Glutamatergic neuron (in vitro differentiated cells): Measurements from ENCODE around the gene EPN1. TPM values are rescaled to one million over a fixed set of nuclear protein-coding genes. Genes with fewer than 3 reads are reported as not detected.
"Not testable (repeated sequence)": the region's sequence is repeated elsewhere in the genome, so short reads cannot be mapped to it uniquely, and the experiment has no call there.

Source experiments
- DNase-seq: peaks from one replicate; pipeline ENCODE4 v3.0.0; 2022
- H3K27ac Mint-ChIP-seq: one replicate; pipeline ENCODE4 v1.8.0; 2020; ENCODE audit warnings: mild to moderate bottlenecking, mixed read lengths, inconsistent platforms; ENCODE audit not compliant: unreplicated experiment
- H3K27me3 Mint-ChIP-seq: one replicate; pipeline ENCODE4 v1.8.0; 2020; ENCODE audit warnings: mild to moderate bottlenecking, moderate library complexity, mixed read lengths, inconsistent platforms; ENCODE audit not compliant: unreplicated experiment
- H3K36me3 Mint-ChIP-seq: one replicate; pipeline ENCODE4 v1.8.0; 2020; ENCODE audit warnings: mild to moderate bottlenecking, mixed read lengths, inconsistent platforms; ENCODE audit not compliant: unreplicated experiment
- H3K4me1 Mint-ChIP-seq: one replicate; pipeline ENCODE4 v1.8.0; 2020; ENCODE audit warnings: mild to moderate bottlenecking, low read depth, mixed read lengths, inconsistent platforms; ENCODE audit not compliant: unreplicated experiment
- H3K4me3 Mint-ChIP-seq: one replicate; pipeline ENCODE4 v1.8.0; 2020; ENCODE audit warnings: mild to moderate bottlenecking, mixed read lengths, inconsistent platforms; ENCODE audit not compliant: unreplicated experiment
- H3K9me3 Mint-ChIP-seq: one replicate; pipeline ENCODE4 v1.8.0; 2020; ENCODE audit warnings: mild to moderate bottlenecking, moderate library complexity, mixed read lengths, inconsistent platforms; ENCODE audit not compliant: unreplicated experiment
- CTCF ChIP-seq: fragments of 200-600 bp; sonication (generic); IDR thresholded peaks from one replicate; pipeline ENCODE4 v1.5.0; 2021; ENCODE audit not compliant: partially characterized antibody, unreplicated experiment
- total RNA-seq: library from RNA; stranded (reverse); fragmentation: NEBNext Ultra II Directional; extraction: Animal tissue kit (Norgen Biotek cat#: 25700); gene quantifications from one replicate; pipeline ENCODE4 v1.2.1, GENCODE V29; 2021; ENCODE audit not compliant: unreplicated experiment

Gene EPN1
- total RNA-seq, 1 donor from 2014 or later, result 150 TPM

- Mint-ChIP-seq H3K27me3 (peaks cover 2% of the 10 kb centered on the region), H3K9me3 (peaks cover 8% of the 10 kb centered on the region), H3K4me1 (no peaks in the 10 kb centered on the region), H3K4me3 (no peak overlapping the region), H3K36me3 (peaks cover 10% of the 10 kb centered on the region), H3K27ac (no peak overlapping the region)
- DNase-seq, result no peak
- no peak for TF ChIP-seq CTCF
These were observed 45.8 kb downstream of the EPN1 start for GRCh38 chr19:55720801-55721200.

GRCh38 chr19:55723491-55723890, 48.5 kb downstream of the EPN1 start:
- no peak overlapping the region for H3K4me3 Mint-ChIP-seq
- H3K4me1 Mint-ChIP-seq, result no peaks in the 10 kb centered on the region
- TF ChIP-seq CTCF, result no peak
- H3K36me3 Mint-ChIP-seq, result peaks cover 10% of the 10 kb centered on the region
- DNase-seq, result no peak
- H3K27me3 Mint-ChIP-seq, result peaks cover 2% of the 10 kb centered on the region
- H3K9me3 Mint-ChIP-seq, result peaks cover 6% of the 10 kb centered on the region
- H3K27ac Mint-ChIP-seq, result no peak overlapping the region

- H3K4me1 Mint-ChIP-seq, DNase-seq, H3K27ac Mint-ChIP-seq, H3K27me3 Mint-ChIP-seq, H3K4me3 Mint-ChIP-seq, H3K9me3 Mint-ChIP-seq, H3K36me3 Mint-ChIP-seq: not testable (repeated sequence)
These were observed 55.4 kb downstream of the EPN1 start for GRCh38 chr19:55730378-55730777.

GRCh38 chr19:55738302-55738701, 63.3 kb downstream of the EPN1 start, which contains the start of gene NLRP9:
NLRP9 (minus strand) TSS chr19:55738402; CDS start chr19:55738374, 28 bp downstream.
- Mint-ChIP-seq H3K27ac (no peak within 1 kb of the TSS), H3K9me3 (no peaks in the 10 kb centered on the region), H3K4me3 (no peak within 1 kb of the TSS), H3K36me3 (peaks cover 6% of the 10 kb centered on the region), H3K27me3 (no peaks in the 10 kb centered on the region), H3K4me1 (no peaks in the 10 kb centered on the region)
- no peak for DNase-seq
- no peak for TF ChIP-seq CTCF

GRCh38 chr19:55750715-55751114, 75.7 kb downstream of the EPN1 start:
- Mint-ChIP-seq H3K27ac (no peak overlapping the region), H3K27me3 (peaks cover 1% of the 10 kb centered on the region), H3K4me3 (no peak overlapping the region), H3K36me3 (peaks cover 5% of the 10 kb centered on the region), H3K9me3 (peaks cover 3% of the 10 kb centered on the region), H3K4me1 (no peaks in the 10 kb centered on the region)
- TF ChIP-seq CTCF, result no peak
- no peak for DNase-seq

- H3K27ac Mint-ChIP-seq, result no peak overlapping the region
- H3K9me3 Mint-ChIP-seq, result peaks cover 8% of the 10 kb centered on the region
- no peak for TF ChIP-seq CTCF
- peaks cover 1% of the 10 kb centered on the region for H3K27me3 Mint-ChIP-seq
- no peak for DNase-seq
- peaks cover 3% of the 10 kb centered on the region for H3K36me3 Mint-ChIP-seq
- H3K4me1 Mint-ChIP-seq, result no peaks in the 10 kb centered on the region
- H3K4me3 Mint-ChIP-seq, result no peak overlapping the region
These were observed 78.4 kb downstream of the EPN1 start for GRCh38 chr19:55753401-55753800.

GRCh38 chr19:55756808-55757207, 81.8 kb downstream of the EPN1 start:
- not testable (repeated sequence) for H3K9me3 Mint-ChIP-seq, DNase-seq, H3K4me1 Mint-ChIP-seq, H3K36me3 Mint-ChIP-seq, H3K4me3 Mint-ChIP-seq, H3K27ac Mint-ChIP-seq, H3K27me3 Mint-ChIP-seq

GRCh38 chr19:55758797-55759196, 83.8 kb downstream of the EPN1 start, which contains the start of gene RFPL4A:
RFPL4A (plus strand) TSS chr19:55759097; CDS start chr19:55761801, 2,704 bp downstream.
- H3K4me1 Mint-ChIP-seq, H3K27me3 Mint-ChIP-seq, H3K9me3 Mint-ChIP-seq, H3K4me3 Mint-ChIP-seq, H3K27ac Mint-ChIP-seq, DNase-seq, H3K36me3 Mint-ChIP-seq: not testable (repeated sequence)
